Effector memory CD8-positive, alpha-beta T cell (primary cell): Measurements from ENCODE around the gene TDRD3.

ENCODE experiments used
- ATAC-seq: fragments of 150-1000 bp; cut with Tn5 transposase; replicated peaks from 2 replicates; pipeline ENCODE4 v1.10.0; 2021; ENCODE audit warnings: mild to moderate bottlenecking, moderate library complexity
- DNase-seq, 3 experiments: peaks; one replicate each; pipeline ENCODE4 v3.0.0; 2021
- H3K27ac Mint-ChIP-seq, 2 donors: one replicate each; pipeline ENCODE4 v1.8.0; 2022; ENCODE audit warnings: mild to moderate bottlenecking in 2 of 2, mixed read lengths in 2 of 2, moderate library complexity in 2 of 2
- H3K27me3 Mint-ChIP-seq, 2 donors: one replicate each; pipeline ENCODE4 v1.8.0; 2022; ENCODE audit warnings: mixed read lengths in 2 of 2
- H3K36me3 Mint-ChIP-seq: one replicate; pipeline ENCODE4 v1.8.0; 2022; ENCODE audit warnings: mild to moderate bottlenecking, moderate library complexity, mixed read lengths; ENCODE audit not compliant: insufficient read depth
- H3K4me1 Mint-ChIP-seq, 2 donors: one replicate each; pipeline ENCODE4 v1.8.0; 2022; ENCODE audit warnings: low read depth in 2 of 2, mixed read lengths in 2 of 2
- H3K4me3 Mint-ChIP-seq, 2 donors: one replicate each; pipeline ENCODE4 v1.8.0; 2022; ENCODE audit warnings: mild to moderate bottlenecking in 2 of 2, mixed read lengths in 2 of 2, moderate library complexity in 2 of 2
- H3K9me3 Mint-ChIP-seq, 2 donors: one replicate each; pipeline ENCODE4 v1.8.0; 2022; ENCODE audit warnings: mixed read lengths in 2 of 2

TDRD3 gene

GRCh38 chr13:60501236-60501635 lies 104.2 kb downstream of the TDRD3 start:
- peaks cover 0 to 1% of the 10 kb centered on the region in 2 donors for H3K9me3 Mint-ChIP-seq
- H3K36me3 Mint-ChIP-seq = peaks cover 4% of the 10 kb centered on the region
- H3K4me1 Mint-ChIP-seq = peaks cover 0 to 3% of the 10 kb centered on the region in 2 donors
- ATAC-seq (no peak), DNase-seq (no peak)
- H3K27ac Mint-ChIP-seq = no peak overlapping the region
- H3K4me3 Mint-ChIP-seq = no peak overlapping the region
- H3K27me3 Mint-ChIP-seq = no peaks in the 10 kb centered on the region

- Mint-ChIP-seq H3K36me3 (peaks cover 4% of the 10 kb centered on the region), H3K4me1 (peaks cover 0 to 1% of the 10 kb centered on the region in 2 donors), H3K4me3 (no peak overlapping the region), H3K27me3 (no peaks in the 10 kb centered on the region), H3K27ac (no peak overlapping the region), H3K9me3 (peaks cover 0 to 7% of the 10 kb centered on the region in 2 donors)
- DNase-seq = no peak
- no peak for ATAC-seq
Observed at GRCh38 chr13:60509601-60510386, 112.8 kb downstream of the TDRD3 start.

- Mint-ChIP-seq H3K36me3 (no peaks in the 10 kb centered on the region), H3K4me1 (peaks cover 0 to 3% of the 10 kb centered on the region in 2 donors), H3K9me3 (peaks cover 0 to 7% of the 10 kb centered on the region in 2 donors), H3K4me3 (no peak overlapping the region), H3K27ac (no peak overlapping the region), H3K27me3 (no peaks in the 10 kb centered on the region)
- ATAC-seq (no peak), DNase-seq (no peak)
Observed at GRCh38 chr13:60511637-60512036, 114.6 kb downstream of the TDRD3 start.

- no peak for DNase-seq
- ATAC-seq = no peak
- Mint-ChIP-seq H3K27me3 (no peaks in the 10 kb centered on the region), H3K36me3 (peaks cover 9% of the 10 kb centered on the region), H3K4me3 (no peak overlapping the region), H3K4me1 (peaks cover 0 to 3% of the 10 kb centered on the region in 2 donors), H3K27ac (no peak overlapping the region), H3K9me3 (peaks cover 0 to 7% of the 10 kb centered on the region in 2 donors)
Observed at GRCh38 chr13:60514891-60515290, 117.9 kb downstream of the TDRD3 start.

- no peak for DNase-seq
- Mint-ChIP-seq H3K9me3 (no peaks in the 10 kb centered on the region), H3K27me3 (no peaks in the 10 kb centered on the region), H3K27ac (no peak overlapping the region), H3K36me3 (peaks cover 19% of the 10 kb centered on the region), H3K4me1 (peaks cover 0 to 2% of the 10 kb centered on the region in 2 donors), H3K4me3 (no peak overlapping the region)
- no peak for ATAC-seq
Observed at GRCh38 chr13:60519496-60519895, 122.5 kb downstream of the TDRD3 start.

- H3K27ac Mint-ChIP-seq = no peak overlapping the region
- no peaks in the 10 kb centered on the region for H3K27me3 Mint-ChIP-seq
- no peak overlapping the region for H3K4me3 Mint-ChIP-seq
- ATAC-seq (no peak), DNase-seq (no peak)
- no peaks in the 10 kb centered on the region for H3K4me1 Mint-ChIP-seq
- H3K9me3 Mint-ChIP-seq = no peaks in the 10 kb centered on the region
- H3K36me3 Mint-ChIP-seq = peaks cover 19% of the 10 kb centered on the region
Observed at GRCh38 chr13:60520902-60521569, 124.0 kb downstream of the TDRD3 start.

GRCh38 chr13:60538566-60538965 lies 141.5 kb downstream of the TDRD3 start:
- ATAC-seq (no peak), DNase-seq (no peak)
- Mint-ChIP-seq H3K27ac (peak overlapping the region in 1 of 2 donors; percentile 62), H3K4me3 (no peak overlapping the region), H3K36me3 (peaks cover 4% of the 10 kb centered on the region), H3K9me3 (no peaks in the 10 kb centered on the region), H3K4me1 (no peaks in the 10 kb centered on the region), H3K27me3 (no peaks in the 10 kb centered on the region)

GRCh38 chr13:60540276-60540675 lies 143.3 kb downstream of the TDRD3 start:
- ATAC-seq (no peak), DNase-seq (no peak)
- Mint-ChIP-seq H3K27me3 (no peaks in the 10 kb centered on the region), H3K9me3 (no peaks in the 10 kb centered on the region), H3K27ac (no peak overlapping the region), H3K4me1 (no peaks in the 10 kb centered on the region), H3K4me3 (no peak overlapping the region), H3K36me3 (peaks cover 4% of the 10 kb centered on the region)

- Mint-ChIP-seq H3K36me3 (peaks cover 4% of the 10 kb centered on the region), H3K4me3 (no peak overlapping the region), H3K4me1 (no peaks in the 10 kb centered on the region), H3K27ac (no peak overlapping the region), H3K27me3 (no peaks in the 10 kb centered on the region), H3K9me3 (no peaks in the 10 kb centered on the region)
- DNase-seq (no peak), ATAC-seq (no peak)
Observed at GRCh38 chr13:60562096-60562780, 165.2 kb downstream of the TDRD3 start.

- peaks cover 26% of the 10 kb centered on the region for H3K36me3 Mint-ChIP-seq
- H3K4me3 Mint-ChIP-seq = no peak overlapping the region
- no peak for DNase-seq
- H3K9me3 Mint-ChIP-seq = no peaks in the 10 kb centered on the region
- H3K27me3 Mint-ChIP-seq = no peaks in the 10 kb centered on the region
- no peak for ATAC-seq
- no peaks in the 10 kb centered on the region for H3K4me1 Mint-ChIP-seq
- peak overlapping the region in 1 of 2 donors; percentile 8 for H3K27ac Mint-ChIP-seq
Observed at GRCh38 chr13:60571571-60571970, 174.6 kb downstream of the TDRD3 start.

GRCh38 chr13:60572003-60572798 lies 175.2 kb downstream of the TDRD3 start:
- no peaks in the 10 kb centered on the region for H3K9me3 Mint-ChIP-seq
- DNase-seq (no peak), ATAC-seq (no peak)
- no peaks in the 10 kb centered on the region for H3K4me1 Mint-ChIP-seq
- peaks cover 26% of the 10 kb centered on the region for H3K36me3 Mint-ChIP-seq
- H3K27me3 Mint-ChIP-seq = no peaks in the 10 kb centered on the region
- H3K27ac Mint-ChIP-seq = peak overlapping the region in 1 of 2 donors; percentile 8
- no peak overlapping the region for H3K4me3 Mint-ChIP-seq

- no peak overlapping the region for H3K27ac Mint-ChIP-seq
- no peak overlapping the region for H3K4me3 Mint-ChIP-seq
Observed at GRCh38 chr13:60572855-60573254, 175.8 kb downstream of the TDRD3 start.

GRCh38 chr13:60574735-60575134 lies 177.7 kb downstream of the TDRD3 start:
- DNase-seq (no peak), ATAC-seq (no peak)
- peaks cover 9% of the 10 kb centered on the region for H3K36me3 Mint-ChIP-seq
- H3K4me1 Mint-ChIP-seq = no peaks in the 10 kb centered on the region
- no peaks in the 10 kb centered on the region for H3K9me3 Mint-ChIP-seq
- H3K27me3 Mint-ChIP-seq = no peaks in the 10 kb centered on the region
- H3K4me3 Mint-ChIP-seq = no peak overlapping the region
- no peak overlapping the region for H3K27ac Mint-ChIP-seq

More at GRCh38 chr13:60572855-60573254, 175.8 kb downstream of the TDRD3 start:
- H3K4me1 Mint-ChIP-seq = no peaks in the 10 kb centered on the region
- no peak for DNase-seq
- ATAC-seq = no peak
- H3K9me3 Mint-ChIP-seq = no peaks in the 10 kb centered on the region
- peaks cover 20% of the 10 kb centered on the region for H3K36me3 Mint-ChIP-seq
- no peaks in the 10 kb centered on the region for H3K27me3 Mint-ChIP-seq
